ENCODE measurements around the gene MKX. TPM values are rescaled to one million over a fixed set of nuclear protein-coding genes. Genes with fewer than 3 reads are reported as not detected.

Gene MKX
- total RNA-seq, 1 donor from 2014 or later, result 3.9 TPM

DNA sequence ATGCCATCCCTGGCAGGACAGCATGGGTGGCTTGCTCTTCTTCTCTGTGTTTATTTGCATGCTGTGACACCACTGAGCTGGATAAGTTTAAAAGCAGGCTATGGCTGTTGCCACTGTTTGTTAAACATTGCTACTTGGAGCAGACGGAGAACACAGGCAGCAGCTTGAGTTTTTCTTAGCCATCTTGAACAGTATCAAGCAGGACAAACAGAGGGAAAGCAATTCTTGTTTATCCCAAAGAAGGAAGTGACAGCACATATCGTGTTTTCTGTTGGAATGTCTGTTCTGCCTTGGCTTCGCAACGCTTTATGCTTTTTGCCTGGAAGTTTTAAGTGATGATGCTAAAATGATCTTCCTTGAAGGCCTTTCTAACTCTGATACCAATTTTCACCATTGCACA, 73.8 kb downstream of the MKX start:
- H3K79me2 ChIP-seq (ENCODE audit: insufficient read depth, low read length), result no peaks in the 10 kb centered on the region
- no peak overlapping the region for H3K9ac ChIP-seq (ENCODE audit: low read length)
- no peak overlapping the region for H3K4me3 ChIP-seq (ENCODE audit: insufficient read depth, low read depth, low read length)
- no peak for TF ChIP-seq EZH2 (IDR thresholded peaks at IDR 0.05; ENCODE audit: insufficient read depth, low read length)
- TF ChIP-seq, protein P1, sequence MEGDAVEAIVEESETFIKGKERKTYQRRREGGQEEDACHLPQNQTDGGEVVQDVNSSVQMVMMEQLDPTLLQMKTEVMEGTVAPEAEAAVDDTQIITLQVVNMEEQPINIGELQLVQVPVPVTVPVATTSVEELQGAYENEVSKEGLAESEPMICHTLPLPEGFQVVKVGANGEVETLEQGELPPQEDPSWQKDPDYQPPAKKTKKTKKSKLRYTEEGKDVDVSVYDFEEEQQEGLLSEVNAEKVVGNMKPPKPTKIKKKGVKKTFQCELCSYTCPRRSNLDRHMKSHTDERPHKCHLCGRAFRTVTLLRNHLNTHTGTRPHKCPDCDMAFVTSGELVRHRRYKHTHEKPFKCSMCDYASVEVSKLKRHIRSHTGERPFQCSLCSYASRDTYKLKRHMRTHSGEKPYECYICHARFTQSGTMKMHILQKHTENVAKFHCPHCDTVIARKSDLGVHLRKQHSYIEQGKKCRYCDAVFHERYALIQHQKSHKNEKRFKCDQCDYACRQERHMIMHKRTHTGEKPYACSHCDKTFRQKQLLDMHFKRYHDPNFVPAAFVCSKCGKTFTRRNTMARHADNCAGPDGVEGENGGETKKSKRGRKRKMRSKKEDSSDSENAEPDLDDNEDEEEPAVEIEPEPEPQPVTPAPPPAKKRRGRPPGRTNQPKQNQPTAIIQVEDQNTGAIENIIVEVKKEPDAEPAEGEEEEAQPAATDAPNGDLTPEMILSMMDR (IDR thresholded peaks at IDR 0.05; ENCODE audit: insufficient read depth, low read depth, low read length), result no peak
- H3K4me2 ChIP-seq (ENCODE audit: low read length), result no peak overlapping the region
- no peaks in the 10 kb centered on the region for H3K36me3 ChIP-seq (ENCODE audit: insufficient read depth, low read length)
- no peaks in the 10 kb centered on the region for H3K27me3 ChIP-seq (ENCODE audit: insufficient read depth, low read length)
- H3K27ac ChIP-seq (ENCODE audit: low read depth, low read length), result no peak overlapping the region
- DNase-seq (ENCODE audit: low read depth), result no peak
- no peaks in the 10 kb centered on the region for H3K27me3 Mint-ChIP-seq (ENCODE audit: low read depth, unreplicated experiment)
- H3K9me3 Mint-ChIP-seq (ENCODE audit: unreplicated experiment), result no peaks in the 10 kb centered on the region
- H3K9me3 ChIP-seq (ENCODE audit: insufficient read depth, low read depth, low read length), result no peaks in the 10 kb centered on the region
- no peak overlapping the region for H3K4me3 Mint-ChIP-seq (ENCODE audit: unreplicated experiment)
- no peak for FAIRE-seq
- H2AFZ ChIP-seq (ENCODE audit: low read depth, low read length), result no peak overlapping the region
- H3K4me1 Mint-ChIP-seq (ENCODE audit: low read depth, unreplicated experiment), result no peaks in the 10 kb centered on the region
- H3K4me1 ChIP-seq (ENCODE audit: insufficient read depth, low read length), result no peaks in the 10 kb centered on the region
- H4K20me1 ChIP-seq (ENCODE audit: insufficient read depth, low read length), result no peaks in the 10 kb centered on the region
- no peak overlapping the region for H3K27ac Mint-ChIP-seq (ENCODE audit: unreplicated experiment)
- H3K36me3 Mint-ChIP-seq (ENCODE audit: low read depth, unreplicated experiment), result no peaks in the 10 kb centered on the region

GRCh38 chr10:27664461-27664860, 81.2 kb downstream of the MKX start:
- H3K36me3 Mint-ChIP-seq (ENCODE audit: low read depth, unreplicated experiment), result no peaks in the 10 kb centered on the region
- TF ChIP-seq, protein P1 (IDR thresholded peaks at IDR 0.05; ENCODE audit: insufficient read depth, low read depth, low read length), result no peak
- no peak for TF ChIP-seq EZH2 (IDR thresholded peaks at IDR 0.05; ENCODE audit: insufficient read depth, low read length)
- DNase-seq (ENCODE audit: low read depth) (no peak), FAIRE-seq (no peak)
- no peak overlapping the region for H3K4me3 ChIP-seq (ENCODE audit: insufficient read depth, low read depth, low read length)
- H4K20me1 ChIP-seq (ENCODE audit: insufficient read depth, low read length), result no peaks in the 10 kb centered on the region
- H3K27ac ChIP-seq (ENCODE audit: low read depth, low read length), result no peak overlapping the region
- H3K9me3 Mint-ChIP-seq (ENCODE audit: unreplicated experiment), result peaks cover under 1% of the 10 kb centered on the region
- H3K36me3 ChIP-seq (ENCODE audit: insufficient read depth, low read length), result no peaks in the 10 kb centered on the region
- H3K27me3 ChIP-seq (ENCODE audit: insufficient read depth, low read length), result peaks cover 2% of the 10 kb centered on the region
- H3K79me2 ChIP-seq (ENCODE audit: insufficient read depth, low read length), result no peaks in the 10 kb centered on the region
- no peaks in the 10 kb centered on the region for H3K9me3 ChIP-seq (ENCODE audit: insufficient read depth, low read depth, low read length)
- H3K27me3 Mint-ChIP-seq (ENCODE audit: low read depth, unreplicated experiment), result peaks cover 3% of the 10 kb centered on the region
- no peak overlapping the region for H3K4me2 ChIP-seq (ENCODE audit: low read length)
- H3K4me3 Mint-ChIP-seq (ENCODE audit: unreplicated experiment), result no peak overlapping the region
- H3K27ac Mint-ChIP-seq (ENCODE audit: unreplicated experiment), result no peak overlapping the region
- peaks cover 16% of the 10 kb centered on the region for H3K4me1 Mint-ChIP-seq (ENCODE audit: low read depth, unreplicated experiment)
- no peak overlapping the region for H3K9ac ChIP-seq (ENCODE audit: low read length)
- H2AFZ ChIP-seq (ENCODE audit: low read depth, low read length), result no peak overlapping the region
- no peaks in the 10 kb centered on the region for H3K4me1 ChIP-seq (ENCODE audit: insufficient read depth, low read length)

- H3K9me3 Mint-ChIP-seq (ENCODE audit: unreplicated experiment), result peaks cover 2% of the 10 kb centered on the region
- no peak overlapping the region for H3K4me3 Mint-ChIP-seq (ENCODE audit: unreplicated experiment)
- H3K9me3 ChIP-seq (ENCODE audit: insufficient read depth, low read depth, low read length), result no peaks in the 10 kb centered on the region
- FAIRE-seq (no peak), DNase-seq (ENCODE audit: low read depth) (no peak)
- H3K4me1 Mint-ChIP-seq (ENCODE audit: low read depth, unreplicated experiment), result peaks cover 21% of the 10 kb centered on the region
- H4K20me1 ChIP-seq (ENCODE audit: insufficient read depth, low read length), result no peaks in the 10 kb centered on the region
- H3K27me3 Mint-ChIP-seq (ENCODE audit: low read depth, unreplicated experiment), result peaks cover 3% of the 10 kb centered on the region
- no peak overlapping the region for H3K4me3 ChIP-seq (ENCODE audit: insufficient read depth, low read depth, low read length)
- H3K27ac ChIP-seq (ENCODE audit: low read depth, low read length), result no peak overlapping the region
- H3K36me3 Mint-ChIP-seq (ENCODE audit: low read depth, unreplicated experiment), result no peaks in the 10 kb centered on the region
- H3K27ac Mint-ChIP-seq (ENCODE audit: unreplicated experiment), result no peak overlapping the region
- TF ChIP-seq EZH2 (IDR thresholded peaks at IDR 0.05; ENCODE audit: insufficient read depth, low read length), result no peak
- TF ChIP-seq, protein P1 (IDR thresholded peaks at IDR 0.05; ENCODE audit: insufficient read depth, low read depth, low read length), result no peak
- peaks cover 2% of the 10 kb centered on the region for H3K27me3 ChIP-seq (ENCODE audit: insufficient read depth, low read length)
- H2AFZ ChIP-seq (ENCODE audit: low read depth, low read length), result no peak overlapping the region
- H3K9ac ChIP-seq (ENCODE audit: low read length), result no peak overlapping the region
- no peaks in the 10 kb centered on the region for H3K4me1 ChIP-seq (ENCODE audit: insufficient read depth, low read length)
- H3K79me2 ChIP-seq (ENCODE audit: insufficient read depth, low read length), result no peaks in the 10 kb centered on the region
- no peak overlapping the region for H3K4me2 ChIP-seq (ENCODE audit: low read length)
- H3K36me3 ChIP-seq (ENCODE audit: insufficient read depth, low read length), result no peaks in the 10 kb centered on the region
Observed at GRCh38 chr10:27663621-27664020, 82.0 kb downstream of the MKX start.
